HEK293T (cell line): Measurements from ENCODE around the gene ARID1B.

Experiments used
- ARNT ChIP-seq: fragments of 450-650 bp; IDR thresholded peaks from 2 replicates; pipeline ENCODE4 v1.6.1; 2017; ENCODE audit warnings: mild to moderate bottlenecking
- BHLHE40 ChIP-seq: fragments of 450-650 bp; IDR thresholded peaks from 2 replicates; pipeline ENCODE4 v1.6.1; 2016; ENCODE audit warnings: mild to moderate bottlenecking, moderate library complexity, borderline replicate concordance
- CTBP1 ChIP-seq: fragments of 450-650 bp; IDR thresholded peaks from 2 replicates; pipeline ENCODE4 v1.6.1; 2016; ENCODE audit warnings: borderline replicate concordance
- FOXA1 ChIP-seq: fragments of 450-650 bp; IDR thresholded peaks from 2 replicates; pipeline ENCODE4 v1.6.1; 2016; ENCODE audit warnings: mild to moderate bottlenecking
- FOXK2 ChIP-seq: fragments of 450-650 bp; IDR thresholded peaks from 2 replicates; pipeline ENCODE4 v1.6.1; 2016; ENCODE audit warnings: mild to moderate bottlenecking
- FOXM1 ChIP-seq: fragments of 450-650 bp; IDR thresholded peaks from 2 replicates; pipeline ENCODE4 v1.6.1; 2017; ENCODE audit warnings: mild to moderate bottlenecking, borderline replicate concordance
- HDGF ChIP-seq: fragments of 450-650 bp; IDR thresholded peaks from 2 replicates; pipeline ENCODE4 v1.6.1; 2017; ENCODE audit warnings: antibody characterized with exemption, borderline replicate concordance
- LEF1 ChIP-seq: fragments of 450-650 bp; IDR thresholded peaks from 2 replicates; pipeline ENCODE4 v1.6.1; 2017; ENCODE audit warnings: mild to moderate bottlenecking, borderline replicate concordance
- NFRKB ChIP-seq: fragments of 450-650 bp; IDR thresholded peaks from 2 replicates; pipeline ENCODE4 v1.6.1; 2016; ENCODE audit warnings: mild to moderate bottlenecking, moderate library complexity
- SP1 ChIP-seq: fragments of 450-650 bp; IDR thresholded peaks from 2 replicates; pipeline ENCODE4 v1.6.1; 2017
- SUZ12 ChIP-seq: fragments of 450-650 bp; IDR thresholded peaks from 2 replicates; pipeline ENCODE4 v1.6.1; 2016; ENCODE audit warnings: mild to moderate bottlenecking
- TARDBP ChIP-seq: fragments of 450-650 bp; IDR thresholded peaks from 2 replicates; pipeline ENCODE4 v1.6.1; 2016
- TF ChIP-seq, protein P1 (sequence below): fragments of 450-650 bp; IDR thresholded peaks from 2 replicates; pipeline ENCODE4 v1.6.1; 2016

DNA sequence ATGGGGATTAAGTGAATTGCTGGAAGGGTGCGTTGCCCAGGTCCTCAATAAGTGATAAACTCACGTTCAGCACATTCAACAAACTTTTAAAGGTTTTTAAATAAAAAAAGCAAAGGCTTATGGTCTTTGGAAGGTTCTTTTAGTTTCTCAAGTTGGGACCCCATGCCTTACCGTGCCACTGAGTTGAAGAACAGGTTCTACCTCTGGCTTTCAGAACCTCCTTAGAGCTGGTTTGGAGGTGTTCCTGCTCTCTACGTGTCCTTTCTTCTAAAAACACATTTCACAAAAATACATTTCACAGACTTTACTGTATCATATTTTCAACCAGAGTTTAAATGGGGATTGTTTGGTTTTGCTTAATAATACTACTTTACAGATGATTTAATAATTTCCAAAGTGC lies 29.0 kb downstream of the ARID1B start:
- no peak for TF ChIP-seq SP1
- TF ChIP-seq FOXM1 = no peak
- no peak for TF ChIP-seq FOXA1
- TF ChIP-seq BHLHE40 = no peak
- no peak for TF ChIP-seq TARDBP
- no peak for TF ChIP-seq FOXK2
- no peak for TF ChIP-seq SUZ12
- TF ChIP-seq CTBP1 = no peak
- TF ChIP-seq ARNT = no peak
- no peak for TF ChIP-seq NFRKB
- TF ChIP-seq LEF1 = no peak
- TF ChIP-seq, protein P1, sequence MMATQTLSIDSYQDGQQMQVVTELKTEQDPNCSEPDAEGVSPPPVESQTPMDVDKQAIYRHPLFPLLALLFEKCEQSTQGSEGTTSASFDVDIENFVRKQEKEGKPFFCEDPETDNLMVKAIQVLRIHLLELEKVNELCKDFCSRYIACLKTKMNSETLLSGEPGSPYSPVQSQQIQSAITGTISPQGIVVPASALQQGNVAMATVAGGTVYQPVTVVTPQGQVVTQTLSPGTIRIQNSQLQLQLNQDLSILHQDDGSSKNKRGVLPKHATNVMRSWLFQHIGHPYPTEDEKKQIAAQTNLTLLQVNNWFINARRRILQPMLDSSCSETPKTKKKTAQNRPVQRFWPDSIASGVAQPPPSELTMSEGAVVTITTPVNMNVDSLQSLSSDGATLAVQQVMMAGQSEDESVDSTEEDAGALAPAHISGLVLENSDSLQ = no peak
- TF ChIP-seq HDGF = no peak
